ENCODE data around the gene CLEC12A.
"Not testable (repeated sequence)": the region's sequence is repeated elsewhere in the genome, so short reads cannot be mapped to it uniquely, and the experiment has no call there.

CLEC12A gene

DNA sequence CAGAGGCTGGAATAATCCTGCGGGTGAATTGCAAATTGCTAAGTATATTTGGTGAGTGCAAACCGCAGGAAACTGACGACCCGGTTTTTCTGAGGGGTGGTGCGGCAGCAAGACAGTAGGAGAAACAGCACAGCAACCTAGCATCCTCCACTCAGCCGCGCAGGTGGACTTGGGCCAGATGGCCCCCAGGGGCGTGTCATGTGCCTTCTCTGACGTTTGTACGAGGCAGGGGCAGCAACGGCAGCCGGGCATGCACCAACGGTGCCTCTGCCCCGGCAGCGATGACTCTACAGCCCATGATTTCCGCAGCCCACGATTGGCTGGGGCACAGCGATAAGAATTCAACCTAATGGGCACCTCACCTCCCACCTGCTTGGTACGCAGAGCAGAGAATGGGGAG lies 28.0 kb upstream of the CLEC12A start:
- DNase-seq (ENCODE audit: low read depth) = no peak
- H3K4me3 ChIP-seq (ENCODE audit: low read depth, low read length) = no peak overlapping the region
- in situ Hi-C loops (cut with HindIII; ENCODE audit: low sequenced_read_pairs) = loop anchor here (5.0 kb wide), 1 partner anchor 44 kb away; no protein-coding TSS in a partner anchor

DNA sequence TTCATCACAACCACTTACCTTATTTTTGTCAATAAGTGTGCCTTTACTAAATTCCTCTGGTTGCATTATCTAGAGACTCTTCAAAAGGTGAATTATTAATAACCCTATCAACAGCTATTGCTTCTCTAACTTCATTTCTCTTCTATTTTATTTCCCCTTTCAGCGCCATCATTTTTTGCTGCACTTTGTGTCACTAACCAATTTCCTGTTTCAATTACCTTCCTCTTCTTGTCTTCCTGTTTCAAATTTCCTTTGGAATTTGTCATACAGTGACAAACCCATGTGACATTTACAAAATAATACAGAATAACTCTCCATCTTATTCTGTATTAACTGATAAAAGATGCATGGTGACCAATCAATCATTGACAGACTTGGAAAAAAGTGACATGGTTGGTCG lies 26.8 kb upstream of the CLEC12A start:
- TF ChIP-seq, protein P1, sequence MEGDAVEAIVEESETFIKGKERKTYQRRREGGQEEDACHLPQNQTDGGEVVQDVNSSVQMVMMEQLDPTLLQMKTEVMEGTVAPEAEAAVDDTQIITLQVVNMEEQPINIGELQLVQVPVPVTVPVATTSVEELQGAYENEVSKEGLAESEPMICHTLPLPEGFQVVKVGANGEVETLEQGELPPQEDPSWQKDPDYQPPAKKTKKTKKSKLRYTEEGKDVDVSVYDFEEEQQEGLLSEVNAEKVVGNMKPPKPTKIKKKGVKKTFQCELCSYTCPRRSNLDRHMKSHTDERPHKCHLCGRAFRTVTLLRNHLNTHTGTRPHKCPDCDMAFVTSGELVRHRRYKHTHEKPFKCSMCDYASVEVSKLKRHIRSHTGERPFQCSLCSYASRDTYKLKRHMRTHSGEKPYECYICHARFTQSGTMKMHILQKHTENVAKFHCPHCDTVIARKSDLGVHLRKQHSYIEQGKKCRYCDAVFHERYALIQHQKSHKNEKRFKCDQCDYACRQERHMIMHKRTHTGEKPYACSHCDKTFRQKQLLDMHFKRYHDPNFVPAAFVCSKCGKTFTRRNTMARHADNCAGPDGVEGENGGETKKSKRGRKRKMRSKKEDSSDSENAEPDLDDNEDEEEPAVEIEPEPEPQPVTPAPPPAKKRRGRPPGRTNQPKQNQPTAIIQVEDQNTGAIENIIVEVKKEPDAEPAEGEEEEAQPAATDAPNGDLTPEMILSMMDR (IDR thresholded peaks at IDR 0.05; ENCODE audit: low read depth, low read length, missing control alignments) = no peak
- H3K4me3 ChIP-seq (ENCODE audit: low read depth, low read length) = no peak overlapping the region
- no peak for DNase-seq (ENCODE audit: low read depth)
- in situ Hi-C loops (cut with HindIII; ENCODE audit: low sequenced_read_pairs) = loop anchor here (5.0 kb wide), 1 partner anchor 43 kb away; no protein-coding TSS in a partner anchor

More for the DNA sequence above, 28.0 kb upstream of the CLEC12A start:
- TF ChIP-seq, protein P1 (IDR thresholded peaks at IDR 0.05; ENCODE audit: low read depth, low read length, missing control alignments) = no peak

DNA sequence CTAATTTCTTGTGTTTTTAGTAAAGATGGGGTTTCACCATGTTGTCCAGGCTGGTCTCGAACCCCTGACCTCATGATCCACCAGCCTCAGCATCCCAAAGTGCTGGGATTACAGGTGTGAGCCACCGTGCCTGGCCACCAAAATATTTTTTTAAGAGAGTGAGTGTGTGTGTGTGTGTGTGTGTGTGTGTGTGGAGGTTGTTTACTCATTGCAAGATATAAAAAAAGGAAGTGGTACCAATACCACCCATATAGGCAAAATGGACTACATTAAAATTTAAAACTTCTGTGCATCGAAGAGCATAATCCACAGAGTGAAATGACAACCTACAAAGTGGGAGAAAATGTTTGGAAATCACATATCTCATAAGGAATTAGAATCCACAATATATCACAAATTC lies 23.5 kb upstream of the CLEC12A start:
- no peak overlapping the region for H3K4me3 ChIP-seq (ENCODE audit: low read depth, low read length)
- DNase-seq (ENCODE audit: low read depth) = no peak
- in situ Hi-C loops (cut with HindIII; ENCODE audit: low sequenced_read_pairs) = no loop called here
- TF ChIP-seq, protein P1 (IDR thresholded peaks at IDR 0.05; ENCODE audit: low read depth, low read length, missing control alignments) = no peak

DNA sequence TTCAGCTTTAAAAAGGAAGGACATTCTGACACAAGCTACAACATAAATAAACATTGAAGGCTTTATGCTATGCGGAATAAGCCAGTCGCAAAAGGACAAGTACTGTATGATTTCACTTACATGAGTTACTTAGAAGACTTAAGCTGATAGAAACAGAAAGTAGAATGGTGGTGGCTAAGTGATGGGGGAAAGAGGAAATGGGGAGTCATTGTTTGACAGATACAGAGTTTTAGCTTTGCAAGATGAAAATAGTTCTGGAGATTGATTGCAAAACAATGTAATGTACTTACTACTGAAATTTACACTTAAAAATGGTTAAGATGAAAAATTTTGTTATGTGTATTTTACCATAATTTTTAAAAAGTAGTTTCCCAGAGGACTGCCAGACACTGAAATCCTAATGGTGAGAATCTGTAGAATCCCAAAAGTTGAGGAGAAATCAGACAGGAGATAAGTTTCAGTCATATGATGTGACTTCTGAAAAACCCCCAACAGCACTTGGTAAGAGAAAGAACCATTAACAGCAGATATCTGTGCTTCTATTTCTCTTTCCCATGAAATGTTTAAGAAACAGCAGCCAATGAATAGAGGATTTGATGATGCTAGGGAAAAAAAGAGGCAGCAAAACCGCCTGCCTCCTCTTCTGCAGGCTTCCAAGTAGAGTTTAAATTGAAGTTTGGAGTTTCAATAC lies 22.5 kb upstream of the CLEC12A start:
- TF ChIP-seq, protein P1 (IDR thresholded peaks at IDR 0.05; ENCODE audit: low read depth, low read length, missing control alignments) = no peak
- DNase-seq (ENCODE audit: low read depth) = no peak
- in situ Hi-C loops (cut with HindIII; ENCODE audit: low sequenced_read_pairs) = no loop called here
- H3K4me3 ChIP-seq (ENCODE audit: low read depth, low read length) = no peak overlapping the region

DNA sequence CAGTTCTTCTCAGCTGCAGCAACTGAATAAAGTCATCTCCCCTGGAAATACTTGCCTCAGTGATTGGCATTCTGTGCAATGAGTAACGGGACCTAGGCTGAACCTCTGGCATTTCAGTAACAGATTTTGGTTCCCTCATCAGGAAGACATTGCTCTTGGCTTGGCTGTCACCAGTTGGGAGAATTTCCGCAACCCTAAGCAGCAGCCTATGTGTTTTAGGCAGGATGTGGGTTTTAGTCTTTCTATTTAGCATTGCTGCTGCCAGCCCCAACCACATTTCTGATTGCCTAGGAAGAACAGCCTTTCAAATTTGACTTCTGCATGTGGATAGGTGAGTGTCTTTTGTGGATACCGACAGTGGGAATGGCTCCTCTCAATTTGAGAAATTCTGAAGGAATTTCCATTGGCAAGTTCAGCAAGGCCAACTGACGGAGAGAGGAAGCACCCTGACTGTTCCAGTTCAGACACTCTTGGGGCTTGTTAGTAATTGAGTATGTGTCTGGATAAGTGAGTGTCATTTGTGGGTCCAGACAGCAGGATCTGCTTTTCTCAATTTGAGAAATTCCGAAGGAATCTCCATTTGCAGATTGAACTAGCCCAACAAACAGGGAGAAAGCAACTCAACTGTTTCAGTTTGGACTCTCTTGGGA lies 20.1 kb upstream of the CLEC12A start:
- TF ChIP-seq, protein P1 (IDR thresholded peaks at IDR 0.05; ENCODE audit: low read depth, low read length, missing control alignments) = no peak
- no peak overlapping the region for H3K4me3 ChIP-seq (ENCODE audit: low read depth, low read length)
- DNase-seq (ENCODE audit: low read depth) = no peak
- in situ Hi-C loops (cut with HindIII; ENCODE audit: low sequenced_read_pairs) = no loop called here

DNA sequence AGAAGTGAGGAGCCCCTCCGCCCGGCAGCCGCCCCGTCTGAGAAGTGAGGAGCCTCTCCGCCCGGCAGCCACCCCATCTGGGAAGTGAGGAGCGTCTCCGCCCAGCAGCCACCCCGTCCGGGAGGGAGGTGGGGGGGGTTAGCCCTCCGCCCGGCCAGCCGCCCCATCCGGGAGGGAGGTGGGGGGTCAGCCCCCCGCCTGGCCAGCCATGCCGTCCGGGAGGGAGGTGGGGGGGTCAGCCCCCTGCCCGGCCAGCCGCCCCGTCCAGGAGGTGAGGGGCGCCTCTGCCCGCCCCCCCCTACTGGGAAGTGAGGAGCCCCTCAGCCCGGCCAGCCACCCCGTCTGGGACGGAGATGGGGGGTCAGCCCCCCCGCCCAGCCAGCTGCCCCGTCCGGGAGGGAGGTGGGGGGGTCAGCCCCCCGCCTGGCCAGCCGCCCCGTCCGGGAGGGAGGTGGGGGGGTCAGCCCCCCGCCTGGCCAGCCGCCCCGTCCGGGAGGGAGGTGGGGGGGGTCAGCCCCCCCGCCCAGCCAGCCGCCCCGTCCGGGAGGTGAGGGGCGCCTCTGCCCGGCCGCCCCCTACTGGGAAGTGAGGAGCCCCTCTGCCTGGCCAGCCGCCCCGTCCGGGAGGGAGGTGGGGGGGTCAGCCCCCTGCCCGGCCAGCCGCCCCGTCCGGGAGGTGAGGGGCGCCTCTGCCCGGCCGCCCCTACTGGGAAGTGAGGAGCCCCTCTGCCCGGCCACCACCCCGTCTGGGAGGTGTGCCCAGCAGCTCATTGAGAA lies 18.1 kb upstream of the CLEC12A start:
- H3K4me3 ChIP-seq (ENCODE audit: low read depth, low read length); DNase-seq (ENCODE audit: low read depth); in situ Hi-C loops (cut with HindIII; ENCODE audit: low sequenced_read_pairs): not testable (repeated sequence)
